Body of pancreas (tissue), 4 donors: ENCODE measurements around the gene SETBP1. TPM values are rescaled to one million over a fixed set of nuclear protein-coding genes. Genes with fewer than 3 reads are reported as not detected.

Source experiments
- ATAC-seq: fragments of 150-250 bp; one replicate; pipeline ENCODE4 v1.9.1; 2016
- DNase-seq, 4 donors: peaks; one replicate each; pipeline ENCODE4 v3.0.0-alpha.2; 2019
- H3K27ac ChIP-seq, 4 donors: fragments of 200-600 bp; sonication (generic); 1 replicate in 3 of 4; 2 replicates in 1 of 4; pipeline versions ENCODE4 v1.5.1 to v1.6.1; 2016 to 2019; ENCODE audit warnings: mild to moderate bottlenecking in 1 of 4, mixed read lengths in 1 of 4, moderate library complexity in 1 of 4
- H3K27me3 ChIP-seq, 2 donors: fragments of 200-600 bp; sonication (generic); one replicate each; pipeline ENCODE4 v1.6.0; 2016; ENCODE audit warnings: mild to moderate bottlenecking in 1 of 2
- H3K36me3 ChIP-seq, 2 donors: fragments of 200-600 bp; sonication (generic); replicated peaks in 1 of 2; 2 replicates each; pipeline ENCODE4 v1.5.1; 2016; ENCODE audit warnings: low read depth in 2 of 2; ENCODE audit not compliant: insufficient read depth in 1 of 2
- H3K4me1 ChIP-seq: fragments of 200-600 bp; sonication (generic); one replicate; pipeline ENCODE4 v1.6.0; 2016
- H3K4me3 ChIP-seq, 2 donors: fragments of 200-600 bp; sonication (generic); 1 replicate in 1 of 2; 2 replicates in 1 of 2; pipeline ENCODE4 v1.5.1; 2016 to 2019
- H3K9me3 ChIP-seq, 3 donors: fragments of 200-600 bp; sonication (generic); 1 replicate in 2 of 3; 2 replicates in 1 of 3; pipeline ENCODE4 v1.5.1; 2016
- CTCF ChIP-seq, 7 experiments: fragments of 450-650 bp in 4 of 7; fragments of 200-600 bp in 3 of 7; sonication (generic) in 3 of 7; IDR thresholded peaks; one replicate each; pipeline ENCODE4 v1.5.1; 2016 to 2019; ENCODE audit warnings: antibody characterized with exemption in 7 of 7
- POLR2A ChIP-seq, 3 donors: fragments of 450-650 bp; IDR thresholded peaks; one replicate each; pipeline ENCODE4 v1.6.1; 2016; ENCODE audit warnings: antibody characterized with exemption in 3 of 3, mild to moderate bottlenecking in 2 of 3
- WGBS, 2 donors: methylation state at CpG; one replicate each; pipeline ENCODE4 v1.1.5; 2017; 5-methylcytosine and 5-hydroxymethylcytosine counted together
- intact Hi-C: fragments of 100-400 bp; cut with DNase I; formaldehyde crosslinking; loops from one replicate; pipeline ENCODE4 v1.15.1; 2023
- total RNA-seq, 2 donors: library from RNA; depleted of rRNA; stranded (reverse); fragments of >200 nt; gene quantifications; one replicate each; pipeline ENCODE4 v1.1.0, GENCODE V29; 2016

SETBP1 gene
- total RNA-seq, 2 donors from 2014 or later = 23.6 to 37.2 TPM

- H3K27me3 ChIP-seq = no peaks in the 10 kb centered on the region
- peaks cover 29% of the 10 kb centered on the region for H3K4me1 ChIP-seq
- DNase-seq (no peak), ATAC-seq (no peak)
- no peak overlapping the region for H3K27ac ChIP-seq
- H3K9me3 ChIP-seq = no peaks in the 10 kb centered on the region
- no peak overlapping the region for H3K4me3 ChIP-seq
- no peaks in the 10 kb centered on the region for H3K36me3 ChIP-seq
- intact Hi-C loops = no loop called here
- 82 to 85% methylated on average over 6 of the region's 6 CpGs for WGBS, 2 donors
- no peak for TF ChIP-seq CTCF (IDR thresholded peaks at IDR 0.05)
- TF ChIP-seq POLR2A (IDR thresholded peaks at IDR 0.05) = no peak
Observed at GRCh38 chr18:44723411-44723810, 42.7 kb downstream of the SETBP1 start.

- ATAC-seq (no peak), DNase-seq (no peak)
- Histone ChIP-seq H3K4me1 (peaks cover 29% of the 10 kb centered on the region), H3K4me3 (no peak overlapping the region), H3K27ac (peak overlapping the region in 2 of 4 donors; percentile 20 to 77), H3K27me3 (no peaks in the 10 kb centered on the region), H3K9me3 (no peaks in the 10 kb centered on the region), H3K36me3 (no peaks in the 10 kb centered on the region)
- no peak for TF ChIP-seq POLR2A (IDR thresholded peaks at IDR 0.05)
- no peak for TF ChIP-seq CTCF (IDR thresholded peaks at IDR 0.05)
- intact Hi-C loops = no loop called here
- WGBS, 2 donors = 87 to 100% methylated on average over 1 of the region's 1 CpG
Observed at GRCh38 chr18:44724105-44724778, 43.6 kb downstream of the SETBP1 start.

GRCh38 chr18:44725300-44726058, 44.8 kb downstream of the SETBP1 start:
- H3K4me1 ChIP-seq = peaks cover 27% of the 10 kb centered on the region
- H3K4me3 ChIP-seq = no peak overlapping the region
- DNase-seq (peak; percentile 27 to 56 (median 35)), ATAC-seq (peak; percentile 70)
- no peaks in the 10 kb centered on the region for H3K36me3 ChIP-seq
- 44 to 67% methylated on average over 5 of the region's 5 CpGs for WGBS, 2 donors
- no peak for TF ChIP-seq POLR2A (IDR thresholded peaks at IDR 0.05)
- no peak for TF ChIP-seq CTCF (IDR thresholded peaks at IDR 0.05)
- peak overlapping the region; percentile 13 to 77 (median 58) for H3K27ac ChIP-seq
- intact Hi-C loops = no loop called here
- H3K9me3 ChIP-seq = no peaks in the 10 kb centered on the region
- H3K27me3 ChIP-seq = no peaks in the 10 kb centered on the region

GRCh38 chr18:44726059-44726421, 45.4 kb downstream of the SETBP1 start:
- H3K4me3 ChIP-seq = no peak overlapping the region
- no peak for TF ChIP-seq POLR2A (IDR thresholded peaks at IDR 0.05)
- TF ChIP-seq CTCF (IDR thresholded peaks at IDR 0.05) = no peak
- no peaks in the 10 kb centered on the region for H3K36me3 ChIP-seq
- no peaks in the 10 kb centered on the region for H3K9me3 ChIP-seq
- no peak for ATAC-seq
- intact Hi-C loops = no loop called here
- peak overlapping the region in 3 of 4 donors; percentile 52 to 77 (median 64) for H3K27ac ChIP-seq
- peaks cover 31% of the 10 kb centered on the region for H3K4me1 ChIP-seq
- DNase-seq = no peak
- H3K27me3 ChIP-seq = no peaks in the 10 kb centered on the region
